Measurements from ENCODE around the gene SLC17A5.

GRCh38 chr6:73680289-73680918 is 26.6 kb upstream of the SLC17A5 start:
- TF ChIP-seq CTCF (IDR thresholded peaks at IDR 0.05; ENCODE audit: borderline replicate concordance, extremely low read depth, low read length, poor library complexity, severe bottlenecking) (no peak), EZH2 (IDR thresholded peaks at IDR 0.05; ENCODE audit: borderline replicate concordance, low read depth, low read length, severe bottlenecking) (no peak)
